Right ventricle myocardium inferior (tissue), 1 donor: ENCODE data around the gene DGCR8. TPM values are rescaled to one million over a fixed set of nuclear protein-coding genes. Genes with fewer than 3 reads are reported as not detected.
"Not testable (repeated sequence)": the region's sequence is repeated elsewhere in the genome, so short reads cannot be mapped to it uniquely, and the experiment has no call there.

ENCODE experiments used
- ATAC-seq: fragments of 200-7000 bp; cut with Tn5 transposase; one replicate; pipeline ENCODE4 v1.9.1; 2020; ENCODE audit warnings: mild to moderate bottlenecking, moderate library complexity
- DNase-seq: peaks from one replicate; pipeline ENCODE4 v3.0.0; 2021; ENCODE audit errors: missing footprints
- intact Hi-C: fragments of 100-400 bp; cut with DNase I; formaldehyde crosslinking; loops from one replicate; pipeline ENCODE4 v1.11.0; 2022
- total RNA-seq: library from RNA; stranded (reverse); fragmentation: NEBNext Ultra II Directional; extraction: Animal tissue kit (Norgen Biotek cat#: 25700); gene quantifications from one replicate; pipeline ENCODE4 v1.2.1, GENCODE V29; 2021
- donor health status: DM: no; HTN: yes; CAD: no; lungs with severe emphysema.

DGCR8 gene
- total RNA-seq, 1 donor from 2014 or later: 18.0 TPM

GRCh38 chr22:20063271-20064139 lies 16.5 kb upstream of the DGCR8 start:
- peak; percentile 24 for ATAC-seq
- peak; percentile 60 for DNase-seq
- intact Hi-C loops: no loop called here

- intact Hi-C loops: no loop called here
- no peak for ATAC-seq
- DNase-seq: peak; percentile 64
These were observed 15.9 kb upstream of the DGCR8 start for GRCh38 chr22:20064140-20064480.

- intact Hi-C loops: no loop called here
- DNase-seq (peak; percentile 59), ATAC-seq (no peak)
These were observed 15.3 kb upstream of the DGCR8 start for GRCh38 chr22:20064545-20065262.

GRCh38 chr22:20065896-20066616 lies 14.0 kb upstream of the DGCR8 start:
- intact Hi-C loops: no loop called here
- no peak for ATAC-seq
- peak; percentile 34 for DNase-seq

- intact Hi-C loops: no loop called here
- ATAC-seq (no peak), DNase-seq (peak; percentile 27)
These were observed 13.2 kb upstream of the DGCR8 start for GRCh38 chr22:20066617-20067383.

- DNase-seq: peak; percentile 11
- ATAC-seq, intact Hi-C loops: not testable (repeated sequence)
These were observed 12.7 kb upstream of the DGCR8 start for GRCh38 chr22:20067384-20067682.

GRCh38 chr22:20068640-20069039 lies 11.4 kb upstream of the DGCR8 start:
- intact Hi-C loops: no loop called here
- DNase-seq (peak; percentile 17), ATAC-seq (no peak)

- no peak for DNase-seq
- no peak for ATAC-seq
- intact Hi-C loops: loop anchor here (5.0 kb wide), 1 partner anchor 642 kb away; no protein-coding TSS in a partner anchor
These were observed 10.6 kb upstream of the DGCR8 start for GRCh38 chr22:20069331-20070042.

- intact Hi-C loops: loop anchor here (5.0 kb wide), 1 partner anchor 644 kb away; no protein-coding TSS in a partner anchor
- no peak for DNase-seq
- no peak for ATAC-seq
These were observed 8.5 kb upstream of the DGCR8 start for GRCh38 chr22:20071524-20071972.

GRCh38 chr22:20076627-20077172 lies 3.3 kb upstream of the DGCR8 start:
- no peak for ATAC-seq
- DNase-seq: no peak
- intact Hi-C loops: no loop called here

- ATAC-seq (peak; percentile 43), DNase-seq (peak; percentile 88)
- intact Hi-C loops: loop anchor here (5.0 to 10.0 kb wide), 3 partner anchors 37 to 116 kb away; partner anchors contain the start of genes ARVCF, RANBP1 and TRMT2A
These were observed 369 bp downstream of the DGCR8 start for GRCh38 chr22:20080445-20080775.

- no peak for ATAC-seq
- intact Hi-C loops: loop anchor here (5.0 to 10.0 kb wide), 3 partner anchors 36 to 116 kb away; partner anchors contain the start of genes ARVCF, RANBP1 and TRMT2A
- DNase-seq: no peak
These were observed 974 bp downstream of the DGCR8 start for GRCh38 chr22:20080776-20081654.

GRCh38 chr22:20083157-20083890 lies 3.3 kb downstream of the DGCR8 start:
- DNase-seq (no peak), ATAC-seq (no peak)
- intact Hi-C loops: loop anchor here (5.0 to 10.0 kb wide), 3 partner anchors 34 to 119 kb away; partner anchors contain the start of genes ARVCF, RANBP1 and TRMT2A

- DNase-seq (no peak), ATAC-seq (no peak)
- intact Hi-C loops: loop anchor here (5.0 to 10.0 kb wide), 3 partner anchors 33 to 119 kb away; partner anchors contain the start of genes ARVCF, RANBP1 and TRMT2A
These were observed 4.0 kb downstream of the DGCR8 start for GRCh38 chr22:20083891-20084546.
